K562 (cell line): Measurements from ENCODE around the gene PAFAH1B1. TPM values are rescaled to one million over a fixed set of nuclear protein-coding genes. Genes with fewer than 3 reads are reported as not detected.

Experiments
- ATAC-seq: fragments of 200-7000 bp; cut with Tn5 transposase; 3 replicates; pipeline ENCODE4 v1.9.1; 2020; ENCODE audit warnings: moderate library complexity
- BruUV-seq: library from RNA; stranded (reverse); fragments of 400-500 nt; replicated peaks from 2 replicates; lab custom pipeline; 2021; lab: Mats Ljungman, UMichigan
- CTCF ChIA-PET: fragments of 300-600 bp; formaldehyde crosslinking; extraction: SDS; loops from one replicate; lab custom pipeline; 2021; ENCODE audit warnings: low intra/inter-chr PET ratio; lab: Yijun Ruan, JAX
- POLR2A ChIA-PET: fragments of 300-600, 350-650 bp; sonication (Branson Sonifier 250); formaldehyde crosslinking; extraction: SDS; loops from one replicate; lab custom pipeline; 2021; ENCODE audit warnings: antibody characterized with exemption, inconsistent platforms; lab: Yijun Ruan, JAX
- DNase-seq, 4 experiments: peaks; one replicate each; pipeline versions ENCODE4 v3.0.0 to v3.0.0-alpha.2; 2011 to 2018; ENCODE audit warnings: low spot score in 3 of 4, mixed read lengths in 3 of 4; ENCODE audit errors: extremely low read depth in 1 of 4
- FAIRE-seq: peaks from 2 replicates; lab custom pipeline; 2011; peaks lifted over from hg19 to GRCh38; lab: Jason Lieb, UNC
- H2AFZ ChIP-seq: 2 replicates; pipeline ENCODE4 v1.6.0; 2011; ENCODE audit warnings: low read depth, low read length, control low read depth, inconsistent platforms
- H3K27ac ChIP-seq: fragments of 200-600 bp; 3 replicates; pipeline ENCODE4 v1.8.0; 2011; ENCODE audit warnings: low read depth, mild to moderate bottlenecking, control low read depth, inconsistent platforms, low read length, moderate library complexity, mixed read lengths; ENCODE audit errors: extremely low read depth
- H3K27me3 ChIP-seq, 2 experiments: fragments of 300-600 bp in 1 of 2; 2 replicates in 1 of 2; 3 replicates in 1 of 2; pipeline versions ENCODE4 v1.6.0 to v1.8.0; 2011; ENCODE audit warnings: inconsistent platforms in 2 of 2, low read length in 2 of 2, mild to moderate bottlenecking in 1 of 2, mixed read lengths in 1 of 2, moderate library complexity in 1 of 2; ENCODE audit not compliant: control insufficient read depth in 2 of 2, insufficient read depth in 2 of 2
- H3K36me3 ChIP-seq: fragments of 300-600 bp; 3 replicates; pipeline ENCODE4 v1.8.0; 2011; ENCODE audit warnings: mild to moderate bottlenecking, low read length, inconsistent platforms; ENCODE audit not compliant: control insufficient read depth, insufficient read depth
- H3K4me1 ChIP-seq, 2 experiments: fragments of 200-600 bp in 1 of 2; replicated peaks in 1 of 2; 2 replicates in 1 of 2; 3 replicates in 1 of 2; pipeline versions ENCODE4 v1.5.1 to v1.8.0; 2011; ENCODE audit warnings: inconsistent platforms in 2 of 2, low read length in 2 of 2, mild to moderate bottlenecking in 1 of 2, mixed read lengths in 1 of 2, moderate library complexity in 1 of 2; ENCODE audit not compliant: control insufficient read depth in 2 of 2, insufficient read depth in 2 of 2
- H3K4me2 ChIP-seq: 2 replicates; pipeline ENCODE4 v1.6.1; 2011; ENCODE audit warnings: low read length, control low read depth, inconsistent platforms, mixed read lengths; ENCODE audit not compliant: insufficient read depth
- H3K4me3 ChIP-seq: fragments of 200-600 bp; sonication (generic), shearing (Covaris generic); 2 replicates; pipeline ENCODE4 v1.5.1; 2016; ENCODE audit warnings: control low read depth, inconsistent platforms
- H3K79me2 ChIP-seq: fragments of 200-600 bp; 3 replicates; pipeline ENCODE4 v1.8.0; 2011; ENCODE audit warnings: low read length, inconsistent platforms; ENCODE audit not compliant: control insufficient read depth, insufficient read depth
- H3K9ac ChIP-seq, 2 experiments: 2 replicates each; pipeline versions ENCODE4 v1.6.0 to v1.6.1; 2011; ENCODE audit warnings: low read depth in 2 of 2, low read length in 2 of 2, control low read depth in 1 of 2, inconsistent platforms in 1 of 2, mild to moderate bottlenecking in 1 of 2, mixed read lengths in 1 of 2; ENCODE audit not compliant: insufficient read depth in 1 of 2
- H3K9me1 ChIP-seq: one replicate; pipeline ENCODE4 v1.6.0; 2011; ENCODE audit warnings: inconsistent platforms, mild to moderate bottlenecking, low read length, moderate library complexity; ENCODE audit not compliant: control insufficient read depth, insufficient read depth
- H3K9me3 ChIP-seq: replicated peaks from 2 replicates; pipeline ENCODE4 v1.5.1; 2011; ENCODE audit warnings: low read depth, low read length, inconsistent platforms; ENCODE audit not compliant: control insufficient read depth, insufficient read depth
- H4K20me1 ChIP-seq: replicated peaks from 2 replicates; pipeline ENCODE4 v1.6.1; 2011; ENCODE audit warnings: low read length, inconsistent platforms, mixed read lengths; ENCODE audit not compliant: control insufficient read depth, insufficient read depth
- BRF1 ChIP-seq: IDR thresholded peaks from 3 replicates; pipeline ENCODE4 v1.6.1; 2011; ENCODE audit warnings: borderline replicate concordance, mild to moderate bottlenecking; ENCODE audit not compliant: insufficient read length; ENCODE audit errors: extremely low read depth
- HDAC3 ChIP-seq: fragments of 450-650 bp; IDR thresholded peaks from 2 replicates; pipeline ENCODE4 v1.6.1; 2018; ENCODE audit warnings: borderline replicate concordance, mild to moderate bottlenecking, moderate library complexity; ENCODE audit not compliant: partially characterized antibody
- HDAC8 ChIP-seq: fragments of 450-650 bp; IDR thresholded peaks from 2 replicates; pipeline ENCODE4 v1.6.1; 2016; ENCODE audit warnings: mild to moderate bottlenecking, missing genetic modification characterization, moderate library complexity, missing compliant biosample characterization
- MAFK ChIP-seq: IDR thresholded peaks from 2 replicates; pipeline ENCODE4 v1.6.1; 2011; ENCODE audit warnings: low read length, improper control_type of control experiment
- ZC3H8 ChIP-seq: fragments of 450-650 bp; IDR thresholded peaks from 2 replicates; pipeline ENCODE4 v1.6.1; 2017
- ZNF75A ChIP-seq: fragments of 450-650 bp; formaldehyde crosslinking; IDR thresholded peaks from 2 replicates; pipeline ENCODE4 v1.4.0; 2020; ENCODE audit warnings: mild to moderate bottlenecking
- WGBS: fragments of 100-300 bp; shearing (Covaris generic); methylation state at CpG from one replicate; pipeline ENCODE4 v1.1.6; 2016; ENCODE audit warnings: low coverage, mixed read lengths; ENCODE audit not compliant: insufficient coverage; ENCODE audit errors: missing lambda C conversion rate; 5-methylcytosine and 5-hydroxymethylcytosine counted together
- in situ Hi-C: fragments of 300-500 bp; cut with MboI; formaldehyde crosslinking; loops from 4 replicates; pipeline ENCODE4 v1.15.0; 2018; ENCODE audit warnings: inconsistent platforms, mixed read lengths
- intact Hi-C: fragments of 100-400 bp; cut with micrococcal nuclease; formaldehyde crosslinking; loops from 2 replicates; pipeline ENCODE4 v1.14.2; 2022
- polyA plus RNA-seq, 8 experiments: library from polyadenylated mRNA; depleted of rRNA in 4 of 8; stranded (reverse) in 5 of 8; unstranded in 3 of 8; fragments of >200 nt; fragmentation: Nextera tagmentation in 2 of 8; fragmentation: Illumina TruSeq in 1 of 8; extraction: Ambion mirVana in 2 of 8; extraction: Trizol in 1 of 8; gene quantifications; 2 replicates each; pipeline versions ENCODE4 v1.2.1 to v1.2.3, GENCODE V29; 2011 to 2014; ENCODE audit warnings: inconsistent platforms in 1 of 8, missing spikeins in 1 of 8
- total RNA-seq, 7 experiments: library from RNA; depleted of rRNA in 6 of 7; stranded (reverse); fragments of >200 nt in 6 of 7; fragmentation: Illumina TruSeq in 2 of 7; extraction: Trizol in 2 of 7; gene quantifications; 2 replicates each; pipeline versions ENCODE4 v1.2.1 to v1.2.3, GENCODE V29; 2011 to 2021; ENCODE audit warnings: low replicate concordance in 1 of 7

Gene PAFAH1B1
- total and polyA plus RNA-seq, 9 of the 15 experiments (the other 6 are each of a cell fraction or from before 2014, with no cell fraction given), result 23.3 to 66.4 (median 40.2) TPM

GRCh38 chr17:2730764-2731353 is 137.4 kb downstream of the PAFAH1B1 start:
- Histone ChIP-seq H3K36me3 (no peaks in the 10 kb centered on the region), H3K9ac (no peak overlapping the region)
- no peak for FAIRE-seq
- CTCF ChIA-PET, result interaction anchor here (0.6 kb wide), 1 partner anchor 56 kb away, joined by 3 read pairs; no protein-coding TSS in a partner anchor
- TF ChIP-seq ZNF75A (CRISPR knock-in tag), result no peak
- no peak for TF ChIP-seq HDAC3
- TF ChIP-seq ZC3H8, result no peak
- TF ChIP-seq BRF1, result no peak
- no peak for TF ChIP-seq HDAC8 (tag)
- TF ChIP-seq MAFK, result no peak
- TF ChIP-seq, all 486 proteins: peak for 0
- Histone ChIP-seq H3K27me3 (peaks cover 0 to 40% of the 10 kb centered on the region in 2 experiments; a peak in 3 of 5 replicates), H3K79me2 (no peaks in the 10 kb centered on the region), H3K4me3 (no peak overlapping the region), H3K9me1 (no peaks in the 10 kb centered on the region), H4K20me1 (0 out of 2 replicates have a peak, but pooled peaks cover 4% of the 10 kb centered on the region), H3K27ac (no peak overlapping the region), H2AFZ (no peak overlapping the region), H3K4me2 (no peak overlapping the region), H3K9me3 (no peaks in the 10 kb centered on the region), H3K4me1 (no peaks in the 10 kb centered on the region; a peak in 1 of 5 replicates)
- POLR2A ChIA-PET, result no interaction called here
- no TSS peak for BruUV-seq
- no peak for ATAC-seq
- intact Hi-C loops (no loop called here), in situ Hi-C loops (no loop called here)
- no peak for DNase-seq
- 0% methylated on average over 6 of the region's 17 CpGs for WGBS
